CD1c-positive myeloid dendritic cell (primary cell): ENCODE results near the gene ARMH2.
A peak's percentile ranks its signal among the peaks of the same experiment; 100 is the strongest.
"Not testable (repeated sequence)": the region's sequence is repeated elsewhere in the genome, so short reads cannot be mapped to it uniquely, and the experiment has no call there.

Experiments used
- DNase-seq: peaks from one replicate; pipeline ENCODE4 v3.0.0-alpha.2; 2016; ENCODE audit errors: extremely low spot score

ARMH2 gene

GRCh38 chr6:24764833-24765828 lies 33.6 kb downstream of the ARMH2 start:
- not testable (repeated sequence) for DNase-seq

- DNase-seq = no peak
These were observed 35.1 kb downstream of the ARMH2 start for GRCh38 chr6:24763578-24763977.

GRCh38 chr6:24761851-24762250 lies 36.9 kb downstream of the ARMH2 start:
- no peak for DNase-seq

GRCh38 chr6:24761193-24761835 lies 37.4 kb downstream of the ARMH2 start:
- DNase-seq = no peak

- DNase-seq = no peak
These were observed 38.5 kb downstream of the ARMH2 start for GRCh38 chr6:24760210-24760609.

- DNase-seq = no peak
These were observed 39.0 kb downstream of the ARMH2 start for GRCh38 chr6:24759718-24760117.

- peak; percentile 40 for DNase-seq
These were observed 41.1 kb downstream of the ARMH2 start for GRCh38 chr6:24757611-24758010.

DNA sequence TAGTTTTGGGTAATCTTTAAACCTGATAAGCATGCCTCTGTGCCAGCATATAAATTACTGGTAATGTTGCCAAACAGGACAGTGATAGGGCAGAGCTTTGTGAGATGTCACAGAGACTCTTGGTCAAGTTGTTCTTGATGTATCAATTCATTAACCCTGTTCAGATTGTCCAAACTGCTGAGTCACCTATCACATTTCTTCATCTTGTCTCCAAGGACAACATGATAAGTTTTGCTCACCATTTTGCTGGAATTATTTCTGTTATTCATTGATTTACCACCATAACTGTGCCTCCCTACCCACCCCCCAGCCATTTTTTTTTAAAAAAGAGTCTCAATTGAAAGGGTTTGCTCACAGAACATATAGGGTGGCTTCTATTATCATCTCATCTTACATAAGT lies 43.4 kb downstream of the ARMH2 start:
- DNase-seq = no peak

DNA sequence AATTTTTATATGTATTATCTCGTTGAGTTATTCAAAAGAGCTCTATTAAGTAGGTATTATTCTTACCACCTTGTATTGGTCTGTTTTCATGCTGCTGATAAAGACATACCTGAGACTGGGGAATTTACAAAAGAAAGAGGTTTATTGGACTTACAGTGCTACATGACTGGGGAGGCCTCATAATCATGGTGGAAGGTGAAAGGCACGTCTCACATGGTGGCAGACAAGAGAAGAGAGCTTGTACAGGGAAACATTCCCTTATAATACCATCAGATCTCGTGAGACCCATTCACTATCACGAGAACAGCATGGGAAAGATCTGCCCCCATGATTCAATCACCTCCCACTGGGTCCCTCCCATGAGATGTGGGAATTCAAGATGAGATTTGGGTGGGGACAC lies 44.3 kb downstream of the ARMH2 start:
- DNase-seq = not testable (repeated sequence)

GRCh38 chr6:24753545-24753944 lies 45.2 kb downstream of the ARMH2 start:
- no peak for DNase-seq

- DNase-seq = no peak
These were observed 45.7 kb downstream of the ARMH2 start for GRCh38 chr6:24752917-24753492.

- no peak for DNase-seq
These were observed 46.2 kb downstream of the ARMH2 start for GRCh38 chr6:24752503-24752902.

DNA sequence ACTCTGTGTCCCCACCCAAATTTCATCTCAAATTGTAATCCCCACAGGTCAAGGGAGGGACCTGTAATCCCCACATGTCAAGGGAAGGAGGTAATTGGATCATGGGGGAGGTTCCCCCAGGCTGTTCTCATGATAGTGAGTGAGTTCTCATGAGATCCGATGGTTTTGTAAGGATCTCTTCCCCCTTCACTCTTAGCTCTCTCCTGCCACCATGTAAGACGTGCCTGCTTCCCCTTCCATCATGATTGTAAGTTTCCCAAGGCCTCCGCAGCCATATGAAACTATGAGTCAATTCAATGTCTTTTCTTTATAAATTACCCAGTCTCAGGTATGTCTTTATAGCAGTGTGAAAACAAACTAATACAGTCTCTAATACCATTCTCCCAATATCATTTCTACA lies 47.8 kb downstream of the ARMH2 start:
- DNase-seq = not testable (repeated sequence)

DNA sequence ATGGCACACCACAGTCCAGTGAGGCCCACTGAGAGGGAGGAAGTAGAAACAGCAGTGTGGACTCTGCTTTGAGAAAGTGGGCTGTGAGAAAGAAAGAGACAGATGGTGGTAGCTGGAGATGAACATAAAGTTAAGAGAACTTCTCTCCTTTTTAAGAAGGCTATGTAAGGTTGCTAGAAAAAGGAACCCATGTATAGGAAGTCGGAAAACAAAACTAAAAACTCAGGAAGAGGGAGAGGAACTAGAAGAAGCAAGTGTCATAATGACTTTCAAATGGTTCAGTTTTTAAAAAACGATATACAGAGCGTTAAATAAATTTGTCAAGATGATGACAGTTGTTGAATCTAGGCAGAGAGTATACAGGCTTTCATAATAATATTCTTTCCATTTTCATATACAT lies 49.4 kb downstream of the ARMH2 start:
- peak; percentile 67 for DNase-seq
